ENCODE measurements around the gene ACSBG1. TPM values are rescaled to one million over a fixed set of nuclear protein-coding genes. Genes with fewer than 3 reads are reported as not detected.

ACSBG1 gene
- total RNA-seq, 1 experiment from 2014 or later = not detected

GRCh38 chr15:78203346-78204225 lies 30.8 kb downstream of the ACSBG1 start:
- DNase-seq (ENCODE audit: low read depth) = no peak

GRCh38 chr15:78201281-78202190 lies 32.8 kb downstream of the ACSBG1 start:
- no peak for DNase-seq (ENCODE audit: low read depth)

- DNase-seq (ENCODE audit: low read depth) = no peak
These were observed 34.0 kb downstream of the ACSBG1 start for GRCh38 chr15:78200276-78200930.

- no peak for DNase-seq (ENCODE audit: low read depth)
These were observed 36.7 kb downstream of the ACSBG1 start for GRCh38 chr15:78197632-78198031.

GRCh38 chr15:78195735-78196201 lies 38.6 kb downstream of the ACSBG1 start:
- peak; percentile 29 for DNase-seq (ENCODE audit: low read depth)

- no peak for DNase-seq (ENCODE audit: low read depth)
These were observed 39.8 kb downstream of the ACSBG1 start for GRCh38 chr15:78194568-78194925.

GRCh38 chr15:78193731-78194567 lies 40.4 kb downstream of the ACSBG1 start:
- no peak for DNase-seq (ENCODE audit: low read depth)

- no peak for DNase-seq (ENCODE audit: low read depth)
These were observed 41.4 kb downstream of the ACSBG1 start for GRCh38 chr15:78192826-78193594.

- no peak for DNase-seq (ENCODE audit: low read depth)
These were observed 51.5 kb downstream of the ACSBG1 start for GRCh38 chr15:78182821-78183220.

- DNase-seq (ENCODE audit: low read depth) = no peak
These were observed 52.0 kb downstream of the ACSBG1 start for GRCh38 chr15:78182336-78182700.

- no peak for DNase-seq (ENCODE audit: low read depth)
These were observed 54.5 kb downstream of the ACSBG1 start for GRCh38 chr15:78179906-78180305.

- DNase-seq (ENCODE audit: low read depth) = no peak
These were observed 55.0 kb downstream of the ACSBG1 start for GRCh38 chr15:78179286-78179840.

- no peak for DNase-seq (ENCODE audit: low read depth)
These were observed 56.3 kb downstream of the ACSBG1 start for GRCh38 chr15:78178064-78178463.

- peak; percentile 55 for DNase-seq (ENCODE audit: low read depth)
These were observed 56.9 kb downstream of the ACSBG1 start for GRCh38 chr15:78177447-78177873.

GRCh38 chr15:78175330-78175729 lies 59.0 kb downstream of the ACSBG1 start:
- DNase-seq (ENCODE audit: low read depth) = no peak

- DNase-seq (ENCODE audit: low read depth) = no peak
These were observed 60.0 kb downstream of the ACSBG1 start for GRCh38 chr15:78174401-78174800.

- DNase-seq (ENCODE audit: low read depth) = no peak
These were observed 62.4 kb downstream of the ACSBG1 start for GRCh38 chr15:78171864-78172472.

GRCh38 chr15:78170848-78171773 lies 63.3 kb downstream of the ACSBG1 start:
- DNase-seq (ENCODE audit: low read depth) = no peak
